Measurements from ENCODE around the gene S100A3. TPM values are rescaled to one million over a fixed set of nuclear protein-coding genes. Genes with fewer than 3 reads are reported as not detected.

The S100A3 gene
- total and polyA plus RNA-seq, 2 of the 13 experiments (the other 11 are each of a cell fraction or from before 2014, with no cell fraction given): 2.5 to 4.5 TPM

DNA sequence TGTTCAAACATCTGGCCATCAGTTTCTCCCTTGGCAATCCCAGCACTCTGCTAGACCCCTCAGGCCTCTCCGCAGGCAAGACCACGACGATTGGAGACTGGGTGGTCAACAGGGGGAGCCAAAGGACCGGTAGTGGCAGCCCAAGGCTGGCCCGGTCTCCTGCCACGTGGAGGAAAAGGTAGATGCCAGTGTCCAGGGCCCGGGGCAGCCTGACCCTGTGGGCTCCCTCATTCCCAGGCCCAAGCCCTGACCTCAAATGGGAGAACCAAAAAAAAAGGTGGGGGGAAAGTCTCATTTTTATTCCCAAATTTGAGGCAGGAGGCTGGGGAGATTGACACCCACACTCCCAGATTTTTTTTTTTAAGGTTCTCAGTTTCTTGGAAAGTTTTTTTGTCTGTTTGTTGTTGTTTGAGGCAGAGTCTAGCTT is 38.1 kb downstream of the S100A3 start (continued):
- TF ChIP-seq ASH2L (IDR thresholded peaks at IDR 0.05; ENCODE audit: insufficient read length, low read depth, low read length) (no peak), ZNF720 (CRISPR knock-in tag; IDR thresholded peaks at IDR 0.05) (no peak), NAIF1 (CRISPR knock-in tag; IDR thresholded peaks at IDR 0.05; ENCODE audit: borderline replicate concordance) (no peak), NR2F1 (CRISPR knock-in tag; IDR thresholded peaks at IDR 0.05) (no peak), ZNF292 (CRISPR knock-in tag; IDR thresholded peaks at IDR 0.05; ENCODE audit: borderline replicate concordance, low read depth) (no peak), ATRX (CRISPR knock-in tag; IDR thresholded peaks at IDR 0.05; ENCODE audit: borderline replicate concordance) (no peak), ZNF441 (CRISPR knock-in tag; IDR thresholded peaks at IDR 0.05; ENCODE audit: borderline replicate concordance) (no peak), ZFYVE20 (CRISPR knock-in tag; IDR thresholded peaks at IDR 0.05; ENCODE audit: borderline replicate concordance, low read depth) (no peak), THYN1 (CRISPR knock-in tag; IDR thresholded peaks at IDR 0.05; ENCODE audit: borderline replicate concordance, low read depth) (no peak), AGO2 (optimal IDR thresholded peaks at IDR 0.05; ENCODE audit: low read depth, low read length) (no peak), CCDC6 (CRISPR knock-in tag; IDR thresholded peaks at IDR 0.05) (peak; percentile 51; the same call in 1 of the 2 replicates), MIER2 (CRISPR knock-in tag; IDR thresholded peaks at IDR 0.05) (peak; percentile 67; the same call in 1 of the 2 replicates), ZNF468 (CRISPR knock-in tag; IDR thresholded peaks at IDR 0.05) (no peak), MTF1 (CRISPR knock-in tag; IDR thresholded peaks at IDR 0.05) (no peak), ZNF782 (CRISPR knock-in tag; IDR thresholded peaks at IDR 0.05; ENCODE audit: borderline replicate concordance) (no peak), ZNF7 (CRISPR knock-in tag; IDR thresholded peaks at IDR 0.05) (no peak), ZBTB3 (CRISPR knock-in tag; IDR thresholded peaks at IDR 0.05; ENCODE audit: borderline replicate concordance, low read depth) (no peak), POGZ (CRISPR knock-in tag; IDR thresholded peaks at IDR 0.05) (no peak)
- TF ChIP-seq, protein P1, sequence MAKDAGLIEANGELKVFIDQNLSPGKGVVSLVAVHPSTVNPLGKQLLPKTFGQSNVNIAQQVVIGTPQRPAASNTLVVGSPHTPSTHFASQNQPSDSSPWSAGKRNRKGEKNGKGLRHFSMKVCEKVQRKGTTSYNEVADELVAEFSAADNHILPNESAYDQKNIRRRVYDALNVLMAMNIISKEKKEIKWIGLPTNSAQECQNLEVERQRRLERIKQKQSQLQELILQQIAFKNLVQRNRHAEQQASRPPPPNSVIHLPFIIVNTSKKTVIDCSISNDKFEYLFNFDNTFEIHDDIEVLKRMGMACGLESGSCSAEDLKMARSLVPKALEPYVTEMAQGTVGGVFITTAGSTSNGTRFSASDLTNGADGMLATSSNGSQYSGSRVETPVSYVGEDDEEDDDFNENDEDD (CRISPR knock-in tag; IDR thresholded peaks at IDR 0.05; ENCODE audit: borderline replicate concordance): peak; percentile 80; the same call in 1 of the 2 replicates
- TF ChIP-seq, protein P2, sequence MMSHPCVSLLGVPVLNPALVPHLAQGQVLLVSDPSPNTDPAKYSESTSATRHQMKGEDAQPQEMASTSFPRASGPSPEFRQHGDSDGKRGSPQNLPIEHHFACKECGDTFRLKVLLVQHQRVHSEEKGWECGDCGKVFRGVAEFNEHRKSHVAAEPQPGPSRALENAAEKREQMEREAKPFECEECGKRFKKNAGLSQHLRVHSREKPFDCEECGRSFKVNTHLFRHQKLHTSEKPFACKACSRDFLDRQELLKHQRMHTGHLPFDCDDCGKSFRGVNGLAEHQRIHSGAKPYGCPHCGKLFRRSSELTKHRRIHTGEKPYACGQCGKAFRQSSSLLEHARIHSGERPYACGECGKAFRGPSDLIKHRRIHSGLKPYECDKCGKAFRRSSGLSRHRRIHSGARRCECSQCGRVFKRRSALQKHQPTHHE (CRISPR knock-in tag; IDR thresholded peaks at IDR 0.05; ENCODE audit: borderline replicate concordance): no peak
- TF ChIP-seq, protein P3, sequence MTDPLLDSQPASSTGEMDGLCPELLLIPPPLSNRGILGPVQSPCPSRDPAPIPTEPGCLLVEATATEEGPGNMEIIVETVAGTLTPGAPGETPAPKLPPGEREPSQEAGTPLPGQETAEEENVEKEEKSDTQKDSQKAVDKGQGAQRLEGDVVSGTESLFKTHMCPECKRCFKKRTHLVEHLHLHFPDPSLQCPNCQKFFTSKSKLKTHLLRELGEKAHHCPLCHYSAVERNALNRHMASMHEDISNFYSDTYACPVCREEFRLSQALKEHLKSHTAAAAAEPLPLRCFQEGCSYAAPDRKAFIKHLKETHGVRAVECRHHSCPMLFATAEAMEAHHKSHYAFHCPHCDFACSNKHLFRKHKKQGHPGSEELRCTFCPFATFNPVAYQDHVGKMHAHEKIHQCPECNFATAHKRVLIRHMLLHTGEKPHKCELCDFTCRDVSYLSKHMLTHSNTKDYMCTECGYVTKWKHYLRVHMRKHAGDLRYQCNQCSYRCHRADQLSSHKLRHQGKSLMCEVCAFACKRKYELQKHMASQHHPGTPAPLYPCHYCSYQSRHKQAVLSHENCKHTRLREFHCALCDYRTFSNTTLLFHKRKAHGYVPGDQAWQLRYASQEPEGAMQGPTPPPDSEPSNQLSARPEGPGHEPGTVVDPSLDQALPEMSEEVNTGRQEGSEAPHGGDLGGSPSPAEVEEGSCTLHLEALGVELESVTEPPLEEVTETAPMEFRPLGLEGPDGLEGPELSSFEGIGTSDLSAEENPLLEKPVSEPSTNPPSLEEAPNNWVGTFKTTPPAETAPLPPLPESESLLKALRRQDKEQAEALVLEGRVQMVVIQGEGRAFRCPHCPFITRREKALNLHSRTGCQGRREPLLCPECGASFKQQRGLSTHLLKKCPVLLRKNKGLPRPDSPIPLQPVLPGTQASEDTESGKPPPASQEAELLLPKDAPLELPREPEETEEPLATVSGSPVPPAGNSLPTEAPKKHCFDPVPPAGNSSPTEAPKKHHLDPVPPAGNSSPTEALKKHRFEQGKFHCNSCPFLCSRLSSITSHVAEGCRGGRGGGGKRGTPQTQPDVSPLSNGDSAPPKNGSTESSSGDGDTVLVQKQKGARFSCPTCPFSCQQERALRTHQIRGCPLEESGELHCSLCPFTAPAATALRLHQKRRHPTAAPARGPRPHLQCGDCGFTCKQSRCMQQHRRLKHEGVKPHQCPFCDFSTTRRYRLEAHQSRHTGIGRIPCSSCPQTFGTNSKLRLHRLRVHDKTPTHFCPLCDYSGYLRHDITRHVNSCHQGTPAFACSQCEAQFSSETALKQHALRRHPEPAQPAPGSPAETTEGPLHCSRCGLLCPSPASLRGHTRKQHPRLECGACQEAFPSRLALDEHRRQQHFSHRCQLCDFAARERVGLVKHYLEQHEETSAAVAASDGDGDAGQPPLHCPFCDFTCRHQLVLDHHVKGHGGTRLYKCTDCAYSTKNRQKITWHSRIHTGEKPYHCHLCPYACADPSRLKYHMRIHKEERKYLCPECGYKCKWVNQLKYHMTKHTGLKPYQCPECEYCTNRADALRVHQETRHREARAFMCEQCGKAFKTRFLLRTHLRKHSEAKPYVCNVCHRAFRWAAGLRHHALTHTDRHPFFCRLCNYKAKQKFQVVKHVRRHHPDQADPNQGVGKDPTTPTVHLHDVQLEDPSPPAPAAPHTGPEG (CRISPR knock-in tag; IDR thresholded peaks at IDR 0.05): no peak

All from HepG2 (cell line).